Caco-2 (cell line): ENCODE results near the gene XCR1. TPM values are rescaled to one million over a fixed set of nuclear protein-coding genes. Genes with fewer than 3 reads are reported as not detected.

Source experiments
- BruUV-seq: library from RNA; stranded (reverse); fragments of 400-500 nt; replicated peaks from 2 replicates; lab custom pipeline; 2021; lab: Mats Ljungman, UMichigan
- CTCF ChIA-PET: fragments of 300-600 bp; sonication (Branson Sonifier 250); formaldehyde crosslinking; loops from one replicate; lab custom pipeline; 2022; ENCODE audit warnings: antibody characterized with exemption; lab: Charles Lee
- POLR2A ChIA-PET: fragments of 300-600 bp; sonication (Branson Sonifier 250); formaldehyde crosslinking; loops from one replicate; lab custom pipeline; 2022; ENCODE audit warnings: antibody characterized with exemption; lab: Charles Lee
- DNase-seq, 2 experiments: peaks; one replicate each; pipeline versions ENCODE4 v3.0.0 to v3.0.0-alpha.2; 2020 to 2022
- H3K27me3 ChIP-seq: replicated peaks from 2 replicates; pipeline ENCODE4 v1.6.0; 2011; ENCODE audit warnings: low read length; ENCODE audit not compliant: control insufficient read depth, insufficient read depth
- H3K36me3 ChIP-seq: 2 replicates; pipeline ENCODE4 v1.5.1; 2011; ENCODE audit warnings: low read length; ENCODE audit not compliant: control insufficient read depth, insufficient read depth
- H3K4me1 ChIP-seq: fragments of 250-450 bp; sonication (Bioruptor Pico); 2 replicates; pipeline ENCODE4 v1.5.1; 2020; ENCODE audit warnings: mild to moderate bottlenecking
- H3K4me3 ChIP-seq: 2 replicates; pipeline ENCODE4 v1.5.1; 2011; ENCODE audit warnings: low read depth, mild to moderate bottlenecking, control low read depth, low read length
- H3K9me3 ChIP-seq: fragments of 250-450 bp; sonication (Bioruptor Pico); 2 replicates; pipeline ENCODE4 v1.5.1; 2020; ENCODE audit warnings: mild to moderate bottlenecking, moderate library complexity
- H3K27ac Mint-ChIP-seq: one replicate; pipeline ENCODE4 v1.8.0; 2022; ENCODE audit warnings: mixed read lengths; ENCODE audit not compliant: unreplicated experiment
- H3K27me3 Mint-ChIP-seq: one replicate; pipeline ENCODE4 v1.8.0; 2022; ENCODE audit warnings: mixed read lengths; ENCODE audit not compliant: insufficient read depth, unreplicated experiment
- H3K36me3 Mint-ChIP-seq: one replicate; pipeline ENCODE4 v1.8.0; 2022; ENCODE audit warnings: mild to moderate bottlenecking, mixed read lengths; ENCODE audit not compliant: insufficient read depth, unreplicated experiment
- H3K4me1 Mint-ChIP-seq: one replicate; pipeline ENCODE4 v1.8.0; 2022; ENCODE audit warnings: low read depth, mixed read lengths; ENCODE audit not compliant: unreplicated experiment
- H3K4me3 Mint-ChIP-seq: one replicate; pipeline ENCODE4 v1.8.0; 2022; ENCODE audit warnings: mild to moderate bottlenecking, moderate library complexity, mixed read lengths; ENCODE audit not compliant: unreplicated experiment
- H3K9me3 Mint-ChIP-seq: one replicate; pipeline ENCODE4 v1.8.0; 2022; ENCODE audit warnings: mixed read lengths; ENCODE audit not compliant: unreplicated experiment
- CTCF ChIP-seq, 2 experiments: fragments of 200-600 bp in 1 of 2; IDR thresholded peaks; 1 replicate in 1 of 2; 2 replicates in 1 of 2; pipeline versions ENCODE4 v1.5.1 to v1.8.0; 2011 to 2022; ENCODE audit warnings: antibody characterized with exemption in 1 of 2, control low read depth in 1 of 2, inconsistent platforms in 1 of 2, low read depth in 1 of 2, low read length in 1 of 2, mild to moderate bottlenecking in 1 of 2, moderate library complexity in 1 of 2; ENCODE audit not compliant: insufficient read depth in 1 of 2, severe bottlenecking in 1 of 2, unreplicated experiment in 1 of 2
- intact Hi-C: fragments of 100-400 bp; cut with micrococcal nuclease; formaldehyde crosslinking; loops from one replicate; pipeline ENCODE4 v1.10.0; 2022; ENCODE audit not compliant: unreplicated experiment
- total RNA-seq: library from RNA; stranded (reverse); gene quantifications from 2 replicates; pipeline ENCODE4 v1.2.3, GENCODE V29; 2022

Gene XCR1
- total RNA-seq, 1 experiment from 2014 or later: not detected

- DNase-seq: no peak
- Mint-ChIP-seq H3K27me3 (no peaks in the 10 kb centered on the region), H3K9me3 (no peaks in the 10 kb centered on the region), H3K27ac (no peak overlapping the region), H3K4me1 (no peaks in the 10 kb centered on the region), H3K4me3 (no peak overlapping the region), H3K36me3 (peaks cover 9% of the 10 kb centered on the region)
- POLR2A ChIA-PET: no interaction called here
- TF ChIP-seq CTCF (IDR thresholded peaks at IDR 0.05; ENCODE audit: insufficient read depth in 1 of 2, low read depth in 1 of 2, low read length in 1 of 2, severe bottlenecking in 1 of 2, unreplicated experiment in 1 of 2): no peak
- no TSS peak for BruUV-seq
- CTCF ChIA-PET: no interaction called here
- Histone ChIP-seq H3K4me1 (no peaks in the 10 kb centered on the region), H3K36me3 (peaks cover 3% of the 10 kb centered on the region), H3K9me3 (no peaks in the 10 kb centered on the region), H3K4me3 (no peak overlapping the region), H3K27me3 (no peaks in the 10 kb centered on the region)
- intact Hi-C loops: no loop called here
Measured at GRCh38 chr3:45972534-45973402, 54.5 kb downstream of the XCR1 start.

GRCh38 chr3:45969953-45970352 is 57.3 kb downstream of the XCR1 start:
- CTCF ChIA-PET: no interaction called here

GRCh38 chr3:45969116-45969515 is 58.2 kb downstream of the XCR1 start:
- CTCF ChIA-PET: no interaction called here
- Mint-ChIP-seq H3K27me3 (no peaks in the 10 kb centered on the region), H3K36me3 (peaks cover 25% of the 10 kb centered on the region)

More at GRCh38 chr3:45969953-45970352, 57.3 kb downstream of the XCR1 start:
- Mint-ChIP-seq H3K27me3 (no peaks in the 10 kb centered on the region), H3K36me3 (peaks cover 25% of the 10 kb centered on the region), H3K27ac (no peak overlapping the region), H3K4me1 (no peaks in the 10 kb centered on the region), H3K4me3 (no peak overlapping the region), H3K9me3 (no peaks in the 10 kb centered on the region)
- H3K36me3 ChIP-seq: peaks cover 3% of the 10 kb centered on the region
- POLR2A ChIA-PET: no interaction called here
- BruUV-seq: no TSS peak
- intact Hi-C loops: no loop called here
- no peaks in the 10 kb centered on the region for H3K9me3 ChIP-seq
- no peak overlapping the region for H3K4me3 ChIP-seq
- DNase-seq: no peak
- no peaks in the 10 kb centered on the region for H3K4me1 ChIP-seq
- TF ChIP-seq CTCF (IDR thresholded peaks at IDR 0.05; ENCODE audit: insufficient read depth in 1 of 2, low read depth in 1 of 2, low read length in 1 of 2, severe bottlenecking in 1 of 2, unreplicated experiment in 1 of 2): no peak
- no peaks in the 10 kb centered on the region for H3K27me3 ChIP-seq

More at GRCh38 chr3:45969116-45969515, 58.2 kb downstream of the XCR1 start:
- H3K9me3 Mint-ChIP-seq: no peaks in the 10 kb centered on the region
- Histone ChIP-seq H3K9me3 (no peaks in the 10 kb centered on the region), H3K27me3 (no peaks in the 10 kb centered on the region), H3K36me3 (peaks cover 3% of the 10 kb centered on the region; the same call in 1 of the 2 replicates), H3K4me1 (no peaks in the 10 kb centered on the region), H3K4me3 (no peak overlapping the region)
- no peaks in the 10 kb centered on the region for H3K4me1 Mint-ChIP-seq
- no peak overlapping the region for H3K4me3 Mint-ChIP-seq
- POLR2A ChIA-PET: no interaction called here
- intact Hi-C loops: no loop called here
- TF ChIP-seq CTCF (IDR thresholded peaks at IDR 0.05; ENCODE audit: insufficient read depth in 1 of 2, low read depth in 1 of 2, low read length in 1 of 2, severe bottlenecking in 1 of 2, unreplicated experiment in 1 of 2): no peak
- no peak overlapping the region for H3K27ac Mint-ChIP-seq
- no TSS peak for BruUV-seq
- DNase-seq: no peak
